H1 (cell line): ENCODE measurements around the gene TIE1. TPM values are rescaled to one million over a fixed set of nuclear protein-coding genes. Genes with fewer than 3 reads are reported as not detected.

Experiments
- CTCF ChIA-PET: fragments of 300-600 bp; sonication (Branson Sonifier 250); formaldehyde crosslinking; loops from one replicate; lab custom pipeline; 2021; ENCODE audit not compliant: partially characterized antibody; lab: Charles Lee
- POLR2A ChIA-PET: fragments of 300-600 bp; sonication (Branson Sonifier 250); formaldehyde crosslinking; loops from one replicate; lab custom pipeline; 2021; ENCODE audit warnings: inconsistent platforms; ENCODE audit not compliant: partially characterized antibody; lab: Charles Lee
- DNase-seq, 2 experiments: peaks; one replicate each; pipeline versions ENCODE4 v3.0.0 to v3.0.0-alpha.2; 2010 to 2022; ENCODE audit warnings: low spot score in 2 of 2, low read depth in 1 of 2, mixed read lengths in 1 of 2
- FAIRE-seq: peaks from 2 replicates; lab custom pipeline; 2011; peaks lifted over from hg19 to GRCh38; lab: Jason Lieb, UNC
- H2AFZ ChIP-seq: 2 replicates; pipeline ENCODE4 v1.8.1; 2012; ENCODE audit warnings: low read length, inconsistent platforms
- H2AK5ac ChIP-seq: 2 replicates; pipeline ENCODE4 v1.6.1; 2013; ENCODE audit warnings: low read depth, low read length
- H2BK120ac ChIP-seq: replicated peaks from 2 replicates; pipeline ENCODE3; 2013; ENCODE audit warnings: low read depth, low read length, inconsistent platforms
- H2BK12ac ChIP-seq: 2 replicates; pipeline ENCODE4 v1.6.1; 2013; ENCODE audit warnings: low read depth, low read length
- H2BK15ac ChIP-seq: 2 replicates; pipeline ENCODE4 v1.6.1; 2013; ENCODE audit warnings: low read length
- H2BK20ac ChIP-seq: 2 replicates; pipeline ENCODE4 v1.6.1; 2013; ENCODE audit warnings: low read length
- H2BK5ac ChIP-seq: 2 replicates; pipeline ENCODE4 v1.6.1; 2013; ENCODE audit warnings: low read depth, low read length
- H3K14ac ChIP-seq: 2 replicates; pipeline ENCODE4 v1.6.1; 2013; ENCODE audit warnings: inconsistent platforms; ENCODE audit not compliant: insufficient read length
- H3K18ac ChIP-seq: 2 replicates; pipeline ENCODE4 v1.6.1; 2013; ENCODE audit warnings: low read length; ENCODE audit errors: extremely low read depth
- H3K23ac ChIP-seq: 2 replicates; pipeline ENCODE4 v1.6.1; 2013; ENCODE audit warnings: inconsistent platforms; ENCODE audit not compliant: insufficient read length
- H3K23me2 ChIP-seq: 2 replicates; pipeline ENCODE4 v1.6.1; 2013; ENCODE audit warnings: low read depth, low read length
- H3K27ac ChIP-seq: 2 replicates; pipeline ENCODE4 v1.6.1; 2011; ENCODE audit warnings: low read depth, low read length, inconsistent platforms
- H3K27me3 ChIP-seq, 4 experiments: replicated peaks in 1 of 4; 1 replicate in 1 of 4; 2 replicates in 3 of 4; pipeline versions ENCODE4 v1.6.1 to v1.8.1; 2011 to 2013; ENCODE audit warnings: low read length in 3 of 4, mild to moderate bottlenecking in 3 of 4, inconsistent platforms in 2 of 4, mixed read lengths in 2 of 4, moderate library complexity in 1 of 4; ENCODE audit not compliant: control insufficient read depth in 3 of 4, insufficient read depth in 3 of 4; ENCODE audit errors: extremely low read depth in 1 of 4
- H3K36me3 ChIP-seq, 4 experiments: 2 replicates each; pipeline versions ENCODE4 v1.6.1 to v1.8.1; 2011 to 2013; ENCODE audit warnings: mild to moderate bottlenecking in 4 of 4, low read length in 3 of 4, moderate library complexity in 2 of 4, control low read depth in 1 of 4, inconsistent platforms in 1 of 4; ENCODE audit not compliant: insufficient read depth in 4 of 4, control insufficient read depth in 2 of 4
- H3K4ac ChIP-seq: replicated peaks from 2 replicates; pipeline ENCODE3; 2013; ENCODE audit warnings: low read length, low read depth, mixed read lengths, inconsistent platforms; ENCODE audit not compliant: insufficient read length
- H3K4me1 ChIP-seq, 4 experiments: replicated peaks in 1 of 4; 1 replicate in 1 of 4; 2 replicates in 3 of 4; pipeline versions ENCODE4 v1.6.1 to v1.8.1; 2011 to 2013; ENCODE audit warnings: low read length in 3 of 4, inconsistent platforms in 2 of 4, mixed read lengths in 1 of 4; ENCODE audit not compliant: insufficient read depth in 4 of 4, control insufficient read depth in 3 of 4
- H3K4me2 ChIP-seq, 2 experiments: 2 replicates each; pipeline versions ENCODE4 v1.6.1 to v1.8.1; 2011 to 2013; ENCODE audit warnings: low read depth in 2 of 2, low read length in 2 of 2, control low read depth in 1 of 2, inconsistent platforms in 1 of 2, mild to moderate bottlenecking in 1 of 2; ENCODE audit not compliant: insufficient read depth in 1 of 2
- H3K4me3 ChIP-seq, 4 experiments: fragments of 200-600, 300-600 bp in 1 of 4; sonication (generic), shearing (Covaris generic), sonication (Bioruptor Twin) in 1 of 4; 2 replicates each; pipeline versions ENCODE4 v1.5.1 to v1.8.1; 2011 to 2016; ENCODE audit warnings: low read length in 4 of 4, low read depth in 3 of 4, control low read depth in 2 of 4, inconsistent platforms in 2 of 4, mild to moderate bottlenecking in 2 of 4, mixed read lengths in 1 of 4, moderate library complexity in 1 of 4; ENCODE audit not compliant: insufficient read depth in 2 of 4; ENCODE audit errors: extremely low read depth in 1 of 4
- H3K56ac ChIP-seq: replicated peaks from 2 replicates; pipeline ENCODE3; 2013; ENCODE audit warnings: low read depth, mild to moderate bottlenecking, mixed read lengths, low read length, inconsistent platforms; ENCODE audit not compliant: insufficient read length
- H3K79me1 ChIP-seq: 2 replicates; pipeline ENCODE4 v1.6.1; 2013; ENCODE audit warnings: low read depth, low read length, control low read depth
- H3K79me2 ChIP-seq, 2 experiments: 2 replicates each; pipeline versions ENCODE4 v1.6.1 to v1.8.1; 2012 to 2013; ENCODE audit warnings: low read length in 2 of 2, mild to moderate bottlenecking in 2 of 2, inconsistent platforms in 1 of 2; ENCODE audit not compliant: insufficient read depth in 2 of 2, control insufficient read depth in 1 of 2
- H3K9ac ChIP-seq, 4 experiments: replicated peaks in 1 of 4; 1 replicate in 1 of 4; 2 replicates in 3 of 4; pipeline versions ENCODE4 v1.6.1 to v1.8.1; 2011 to 2013; ENCODE audit warnings: low read depth in 3 of 4, low read length in 3 of 4, control low read depth in 2 of 4, mild to moderate bottlenecking in 2 of 4, moderate library complexity in 2 of 4, inconsistent platforms in 1 of 4; ENCODE audit errors: extremely low read depth in 1 of 4
- H3K9me3 ChIP-seq, 2 experiments: 2 replicates each; pipeline versions ENCODE4 v1.6.1 to v1.8.1; 2012 to 2013; ENCODE audit warnings: mild to moderate bottlenecking in 2 of 2, moderate library complexity in 2 of 2, control low read depth in 1 of 2, inconsistent platforms in 1 of 2, low read depth in 1 of 2, low read length in 1 of 2, mixed read lengths in 1 of 2; ENCODE audit not compliant: insufficient read depth in 2 of 2
- H4K20me1 ChIP-seq, 2 experiments: replicated peaks in 1 of 2; 2 replicates each; pipeline versions ENCODE3 to v1.8.1; 2011 to 2013; ENCODE audit warnings: inconsistent platforms in 2 of 2, low read length in 2 of 2, mild to moderate bottlenecking in 1 of 2; ENCODE audit not compliant: insufficient read depth in 2 of 2, control insufficient read depth in 1 of 2
- H4K5ac ChIP-seq: 2 replicates; pipeline ENCODE4 v1.6.1; 2013; ENCODE audit warnings: low read length, low read depth, mixed read lengths, inconsistent platforms; ENCODE audit not compliant: insufficient read length
- H4K8ac ChIP-seq: 2 replicates; pipeline ENCODE4 v1.8.0; 2013; ENCODE audit warnings: mild to moderate bottlenecking, moderate library complexity, low read length, inconsistent platforms; ENCODE audit not compliant: insufficient read depth; ENCODE audit errors: extremely low read depth
- H4K91ac ChIP-seq: replicated peaks from 2 replicates; pipeline ENCODE3; 2013; ENCODE audit warnings: low read length, mixed read lengths, inconsistent platforms; ENCODE audit not compliant: insufficient read length
- CEBPB ChIP-seq: IDR thresholded peaks from 2 replicates; pipeline ENCODE4 v1.6.1; 2012; ENCODE audit warnings: low read depth, low read length
- CREB1 ChIP-seq: IDR thresholded peaks from 2 replicates; pipeline ENCODE4 v1.6.1; 2012; ENCODE audit warnings: inconsistent platforms
- CTBP2 ChIP-seq: IDR thresholded peaks from 2 replicates; pipeline ENCODE4 v1.7.0; 2011; ENCODE audit warnings: borderline replicate concordance, mild to moderate bottlenecking, moderate library complexity, mixed read lengths, low read length; ENCODE audit not compliant: insufficient read depth, insufficient read length
- JUN ChIP-seq: IDR thresholded peaks from 2 replicates; pipeline ENCODE4 v1.6.1; 2011; ENCODE audit warnings: low read depth, mild to moderate bottlenecking, improper control_type of control experiment, low read length
- KDM1A ChIP-seq: fragments of 200-600, 300-600 bp; sonication (generic); IDR thresholded peaks from 2 replicates; pipeline ENCODE4 v1.7.1; 2016; ENCODE audit warnings: mild to moderate bottlenecking, low read length, borderline replicate concordance
- MAFK ChIP-seq: IDR thresholded peaks from 2 replicates; pipeline ENCODE4 v1.6.1; 2012; ENCODE audit warnings: low read depth, mild to moderate bottlenecking, improper control_type of control experiment, low read length
- RNF2 ChIP-seq: fragments of 200-900, 300-1000 bp; sonication (generic); IDR thresholded peaks from 2 replicates; pipeline ENCODE4 v1.7.1; 2016; ENCODE audit warnings: borderline replicate concordance, low read depth, mild to moderate bottlenecking, antibody characterized with exemption, low read length; ENCODE audit not compliant: poor library complexity, severe bottlenecking; ENCODE audit errors: missing control alignments
- SP1 ChIP-seq: IDR thresholded peaks from 2 replicates; pipeline ENCODE4 v1.6.1; 2011; ENCODE audit warnings: low read depth, low read length
- SP4 ChIP-seq: IDR thresholded peaks from 2 replicates; pipeline ENCODE4 v1.6.1; 2012; ENCODE audit warnings: low read length, inconsistent platforms
- TEAD4 ChIP-seq: IDR thresholded peaks from 2 replicates; pipeline ENCODE4 v1.6.1; 2012; ENCODE audit warnings: low read depth, low read length, inconsistent platforms, mixed read lengths
- WGBS, 2 experiments: shearing (Covaris generic) in 1 of 2; methylation state at CpG; one replicate each; pipeline versions ENCODE4 v1.1.6 to v1.1.7; 2013 to 2015; ENCODE audit warnings: low lambda C conversion rate in 2 of 2, mixed read lengths in 2 of 2, inconsistent platforms in 1 of 2, low coverage in 1 of 2, missing lambda C conversion rate in 1 of 2; ENCODE audit not compliant: insufficient replicate concordance in 2 of 2, insufficient coverage in 1 of 2, insufficient read length in 1 of 2; ENCODE audit errors: extremely low coverage in 1 of 2, missing lambda C conversion rate in 1 of 2; 5-methylcytosine and 5-hydroxymethylcytosine counted together
- polyA plus RNA-seq, 7 experiments: library from polyadenylated mRNA; depleted of rRNA in 3 of 7; stranded (reverse) in 5 of 7; unstranded in 2 of 7; fragments of >200 nt in 5 of 7; fragments of 200-250 nt in 2 of 7; gene quantifications; 1 replicate in 5 of 7; 2 replicates in 1 of 7; 4 replicates in 1 of 7; pipeline versions ENCODE4 v1.2.1 to v1.2.3, GENCODE V29; 2011 to 2013; ENCODE audit warnings: missing spikeins in 2 of 7, mixed read lengths in 2 of 7
- total RNA-seq: library from RNA; stranded (reverse); fragmentation: NEBNext Ultra II Directional; extraction: Animal tissue kit (Norgen Biotek cat#: 25700); gene quantifications from 2 replicates; pipeline ENCODE4 v1.2.1, GENCODE V29; 2021

Gene TIE1
- total and polyA plus RNA-seq, 2 of the 8 experiments (the other 6 are each of a cell fraction or from before 2014, with no cell fraction given): 0.74 to 2.2 TPM

DNA sequence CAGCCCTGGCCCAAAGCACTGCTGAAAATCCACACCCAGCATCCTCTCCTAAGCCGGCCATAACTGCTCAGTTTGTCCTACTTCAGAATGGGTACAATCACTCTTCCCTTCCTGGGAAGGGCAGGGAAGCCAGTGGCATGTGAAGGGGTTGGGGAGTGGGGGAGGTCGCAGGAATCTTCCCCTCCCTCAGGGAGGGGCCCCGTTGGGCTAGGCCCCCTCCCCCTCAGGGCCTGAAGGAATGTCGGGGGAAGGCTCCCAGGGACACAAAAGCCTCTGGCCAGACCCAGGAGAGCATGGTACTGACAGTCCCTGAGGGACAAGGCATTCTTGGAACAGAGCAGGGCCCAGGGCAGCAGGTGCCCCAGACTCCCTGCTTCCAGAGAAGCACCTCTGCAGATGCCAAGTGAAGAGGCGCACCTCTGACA is 65.8 kb downstream of the TIE1 start:
- Histone ChIP-seq H2BK15ac (peak overlapping the region; percentile 97; the same call in 1 of the 2 replicates), H2BK120ac (no peak overlapping the region), H3K4me1 (peaks cover 4 to 21% (median 13%) of the 10 kb centered on the region in 4 experiments), H3K18ac (peak overlapping the region; percentile 95), H3K9me3 (no peaks in the 10 kb centered on the region), H3K79me1 (peaks cover 8% of the 10 kb centered on the region), H4K8ac (no peak overlapping the region; the same call in 1 of the 2 replicates), H2AFZ (no peak overlapping the region), H2BK5ac (0 out of 2 replicates have a peak overlapping the region, but pooled peaks have one; percentile 87), H2BK20ac (no peak overlapping the region), H3K23ac (no peak overlapping the region), H3K36me3 (peaks cover 10 to 36% (median 19%) of the 10 kb centered on the region in 4 experiments), H4K20me1 (peaks cover 5 to 14% of the 10 kb centered on the region in 2 experiments), H3K14ac (no peak overlapping the region)
- no peak for FAIRE-seq
- TF ChIP-seq SP4: no peak
- TF ChIP-seq MAFK: no peak
- no peak for TF ChIP-seq CTBP2
- no peak for TF ChIP-seq JUN
- 0 out of 2 replicates have a peak, but pooled peaks have one; percentile 16 for TF ChIP-seq TEAD4
- TF ChIP-seq CEBPB: no peak
- peak; percentile 83; the same call in 1 of the 2 replicates for TF ChIP-seq KDM1A
- 0 out of 2 replicates have a peak, but pooled peaks have one; percentile 22 for TF ChIP-seq SP1
- no peak for TF ChIP-seq RNF2
- TF ChIP-seq CREB1: no peak
- TF ChIP-seq, all 59 proteins: peak for 3
- CTCF ChIA-PET: no interaction called here
- H3K27ac ChIP-seq: no peak overlapping the region
- H3K4me2 ChIP-seq: peak overlapping the region; percentile 93 to 96
- 32% methylated on average over 3 of the region's 5 CpGs; no CpG with 5 or more reads in 1 of the 2 experiments for WGBS, 2 experiments
- peak overlapping the region in 3 of 4 experiments; percentile 26 to 42 (median 40); a peak in 5 of 7 replicates for H3K9ac ChIP-seq
- peaks cover 0 to under 1% of the 10 kb centered on the region in 2 experiments; a peak in 1 of 4 replicates for H3K79me2 ChIP-seq
- POLR2A ChIA-PET: interaction anchor here (0.8 to 3.9 kb wide), 3 partner anchors 9 to 22 kb away, joined by 3 to 33 read pairs (median 5); partner anchors contain the start of genes MED8 and SZT2
- H4K91ac ChIP-seq: peak overlapping the region; percentile 96
- no peak overlapping the region for H4K5ac ChIP-seq
- peaks cover 13% of the 10 kb centered on the region for H3K23me2 ChIP-seq
- 0 out of 2 replicates have a peak overlapping the region, but pooled peaks have one; percentile 94 for H2AK5ac ChIP-seq
- DNase-seq: no peak
- peak overlapping the region; percentile 90; the same call in 1 of the 2 replicates for H2BK12ac ChIP-seq
- H3K56ac ChIP-seq: no peak overlapping the region
- no peak overlapping the region for H3K4ac ChIP-seq
- no peaks in the 10 kb centered on the region for H3K27me3 ChIP-seq
- H3K4me3 ChIP-seq: peak overlapping the region; percentile 33 to 68 (median 58)
